Measurements from ENCODE around the gene CFAP74.

The CFAP74 gene

DNA sequence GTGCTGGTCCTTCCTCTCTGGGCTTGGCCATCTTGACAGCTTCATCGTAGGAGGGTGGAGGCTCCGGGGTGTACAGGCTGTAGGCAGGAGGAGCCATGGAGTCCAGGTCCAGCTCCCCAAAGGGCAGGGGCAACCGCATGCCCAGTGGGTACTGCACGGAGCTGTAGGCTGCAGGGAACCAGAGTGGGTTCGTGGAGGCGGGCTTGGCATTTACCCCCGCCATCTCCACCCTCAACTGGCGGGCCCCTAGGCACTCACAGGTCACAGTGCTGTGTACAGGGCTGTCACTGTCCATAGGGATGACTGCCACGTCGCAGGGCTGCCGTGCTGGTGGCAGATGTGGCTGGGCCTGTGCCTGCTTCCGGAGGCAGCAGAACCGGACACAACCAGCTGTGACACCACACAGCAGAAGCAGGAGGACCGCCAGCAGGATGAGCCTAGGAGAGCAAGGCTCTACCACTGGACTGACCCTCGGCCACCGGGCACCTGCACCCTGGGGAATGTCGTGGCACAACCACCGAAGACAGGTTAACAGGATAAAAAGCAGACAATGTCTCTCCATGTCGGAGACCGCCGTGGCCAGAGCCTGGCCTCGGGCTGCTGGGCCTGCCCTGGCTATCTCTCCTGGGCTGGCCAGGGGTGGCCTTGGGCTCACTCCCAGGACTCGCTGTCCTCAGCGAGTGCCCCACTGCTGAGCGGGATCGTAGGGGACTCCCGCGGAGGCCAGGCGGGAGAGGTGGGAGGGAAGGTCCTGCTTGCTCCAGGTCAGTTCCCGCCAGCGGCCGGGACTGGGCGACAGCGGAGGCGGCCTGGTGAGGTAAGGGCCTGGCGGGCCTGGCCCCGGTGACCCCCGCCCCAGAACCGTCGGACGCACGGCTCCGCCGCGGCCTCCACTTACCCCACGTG is 85.3 kb downstream of the CFAP74 start:
- DNase-seq (ENCODE audit: low spot score), result no peak
- no peak for FAIRE-seq

DNA sequence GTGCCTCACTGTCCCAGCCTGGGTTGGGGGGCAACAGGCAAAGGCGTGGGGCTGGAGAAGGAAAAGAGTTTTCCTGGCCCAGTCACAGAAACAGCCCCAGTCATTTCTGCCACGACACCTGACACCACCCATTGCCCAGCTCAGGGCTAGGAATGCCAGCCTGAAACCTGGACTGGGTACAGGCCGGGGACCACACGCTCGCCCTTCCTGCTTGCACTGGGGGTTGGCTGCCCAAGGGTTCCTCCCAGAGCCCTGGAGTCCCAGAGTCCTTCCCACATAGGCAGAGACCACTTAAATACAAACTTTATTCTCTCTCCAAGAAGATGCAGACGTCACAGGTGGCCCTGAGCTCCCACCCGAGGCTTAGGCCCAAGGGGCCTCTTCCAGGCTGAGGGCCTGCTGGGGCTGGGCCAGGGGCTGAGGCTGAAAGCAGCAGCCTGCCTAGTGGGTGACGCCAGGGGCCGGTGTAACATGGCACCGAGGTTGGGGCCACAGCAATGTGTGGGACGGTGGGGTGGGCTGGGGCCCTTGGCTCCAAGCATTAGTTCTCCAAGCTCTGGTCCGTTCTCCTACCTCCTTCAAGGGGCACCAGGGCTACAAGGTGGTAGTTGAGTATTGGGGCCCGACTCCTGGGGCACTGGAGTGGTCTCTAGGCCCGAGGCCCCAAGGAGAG is 86.1 kb downstream of the CFAP74 start:
- FAIRE-seq, result no peak
- no peak for DNase-seq (ENCODE audit: low spot score)

DNA sequence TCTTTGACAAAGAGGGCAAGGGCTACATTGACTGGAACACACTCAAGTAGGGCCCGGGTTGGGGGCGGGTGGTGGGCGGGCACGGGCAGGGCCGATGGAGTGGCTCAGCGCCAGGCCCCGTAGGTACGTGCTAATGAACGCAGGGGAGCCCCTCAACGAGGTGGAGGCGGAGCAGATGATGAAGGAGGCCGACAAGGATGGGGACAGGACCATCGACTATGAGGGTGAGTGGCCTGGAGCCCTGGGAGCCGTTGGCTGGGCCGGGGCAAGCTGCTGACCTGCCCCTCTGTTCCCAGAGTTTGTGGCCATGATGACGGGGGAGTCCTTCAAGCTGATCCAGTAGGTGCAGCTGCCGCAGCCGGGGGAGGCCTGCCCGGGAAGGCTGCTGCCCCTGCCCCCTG is 86.7 kb downstream of the CFAP74 start:
- DNase-seq (ENCODE audit: low spot score), result no peak
- no peak for FAIRE-seq

GRCh38 chr1:1915911-1916840 is 87.4 kb downstream of the CFAP74 start:
- FAIRE-seq (no peak), DNase-seq (ENCODE audit: low spot score) (no peak)

DNA sequence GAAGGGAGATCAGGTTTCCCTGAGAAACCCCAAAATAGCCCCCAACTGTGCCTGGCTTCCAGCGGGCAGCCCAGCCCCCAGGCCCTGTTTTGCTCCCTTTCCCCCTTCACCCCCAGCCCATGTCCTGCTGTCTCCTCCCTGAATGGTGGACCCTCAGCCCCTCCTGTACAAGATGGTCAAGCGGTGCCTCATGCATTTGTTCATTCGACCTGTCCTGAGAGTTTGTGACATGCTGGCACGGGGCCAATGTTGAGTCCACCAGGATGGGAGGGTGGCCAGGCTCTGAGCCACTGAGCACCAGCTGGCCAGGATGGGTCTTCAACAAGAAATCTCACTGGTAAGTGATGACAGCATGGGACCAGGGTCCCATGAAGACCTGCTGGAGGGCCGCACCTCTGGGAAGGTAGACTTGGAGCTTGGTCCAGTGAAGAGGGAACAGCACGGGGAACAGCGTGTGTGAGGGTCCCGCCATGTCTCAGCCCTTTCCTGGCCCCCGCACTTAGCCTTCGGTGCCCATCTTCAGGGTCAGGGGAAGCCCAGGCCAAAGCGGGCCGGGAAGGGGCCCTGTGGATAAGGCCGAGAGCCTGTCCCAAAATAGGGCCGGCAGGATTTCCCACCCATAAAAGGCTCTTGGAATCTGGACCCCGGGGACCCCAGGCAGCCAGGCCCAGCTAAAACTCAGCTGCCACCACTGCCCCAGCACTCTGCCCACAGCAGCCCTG is 88.5 kb downstream of the CFAP74 start, which contains the start of gene CALML6:
CALML6 (plus strand) TSS at position 290 of the 722 bp plus-strand sequence; CDS start at position 311, 21 bp downstream.
- FAIRE-seq (no peak), DNase-seq (ENCODE audit: low spot score) (no peak)

DNA sequence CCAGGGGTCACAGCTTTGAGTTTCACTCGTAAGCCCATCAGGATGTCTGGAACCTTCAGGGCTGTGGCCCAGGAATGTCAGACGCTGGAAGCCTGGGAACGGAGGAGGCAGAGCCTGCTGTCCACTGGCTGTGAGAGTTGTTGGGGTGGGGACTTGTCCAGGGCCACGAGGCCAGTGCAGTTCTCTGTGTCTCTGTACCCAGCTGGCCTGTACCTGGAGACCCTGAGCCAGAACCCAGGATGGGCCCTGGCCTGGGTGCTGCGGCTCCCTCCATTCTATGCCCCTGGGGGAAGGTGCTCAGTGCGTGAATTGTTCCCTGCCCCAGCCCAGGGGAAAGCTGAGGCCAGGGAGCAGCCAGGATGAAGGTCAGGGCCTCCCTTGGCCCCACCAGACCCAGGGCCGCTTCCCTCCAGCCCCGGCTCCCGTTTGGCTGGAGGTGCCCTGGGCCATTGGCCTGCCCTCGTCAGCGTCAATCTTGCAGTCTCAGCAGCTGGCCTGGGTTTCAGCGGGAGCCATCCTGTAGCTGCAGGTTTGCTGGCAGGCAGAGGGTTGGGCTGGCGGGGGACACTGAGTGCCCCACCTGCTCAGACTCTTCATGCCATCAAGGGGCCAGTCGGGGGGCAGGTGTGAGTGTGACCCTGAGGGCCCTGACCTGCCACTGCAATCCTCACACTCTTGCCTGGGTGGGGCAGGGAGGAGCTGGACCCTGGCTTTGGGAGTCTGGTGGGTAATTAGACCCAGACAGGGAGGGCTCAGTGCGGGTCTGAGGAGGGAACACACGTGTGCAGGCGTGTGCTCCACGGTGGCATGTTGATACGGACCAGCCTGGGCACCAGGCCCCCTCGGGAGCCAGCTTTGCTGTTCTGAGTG is 89.2 kb downstream of the CFAP74 start:
- no peak for FAIRE-seq
- no peak for DNase-seq (ENCODE audit: low spot score)

DNA sequence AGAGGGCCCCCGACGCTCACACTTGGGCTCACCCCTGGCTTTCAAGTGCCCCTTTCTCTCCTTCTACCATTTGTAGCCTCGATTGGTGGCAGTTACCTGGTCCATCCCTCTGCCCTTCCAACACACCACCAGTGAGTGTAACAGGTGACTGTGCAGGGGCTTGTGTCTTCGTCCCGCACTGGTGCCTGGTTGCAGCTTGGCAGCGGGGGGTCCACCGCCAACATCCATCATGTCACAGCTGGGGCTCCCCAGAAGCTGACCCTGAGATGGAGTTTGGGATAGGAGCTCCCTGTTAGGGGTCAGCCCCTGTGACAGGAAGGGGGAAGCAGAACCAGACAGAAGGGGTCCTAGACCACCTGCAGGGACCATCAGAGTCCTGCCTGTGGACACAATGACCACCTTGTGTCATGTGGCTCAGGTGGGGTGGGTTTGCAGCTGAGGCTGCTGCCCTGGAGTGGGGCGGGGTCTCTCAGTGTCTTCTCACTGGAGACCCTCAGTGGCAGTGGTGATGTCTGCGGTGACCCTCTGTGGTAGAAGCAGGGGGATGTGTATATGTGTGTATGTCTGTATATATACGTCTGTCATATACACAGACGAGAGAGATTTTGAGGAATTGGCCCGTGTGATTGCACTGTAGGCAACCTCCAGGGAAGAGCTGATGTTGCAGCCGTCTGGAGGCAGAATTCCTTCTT is 92.1 kb downstream of the CFAP74 start:
- DNase-seq (ENCODE audit: low spot score) (no peak), FAIRE-seq (no peak)

GRCh38 chr1:1910651-1911331 is 92.8 kb downstream of the CFAP74 start:
- FAIRE-seq (no peak), DNase-seq (ENCODE audit: low spot score) (no peak)

GRCh38 chr1:1910033-1910465 is 93.5 kb downstream of the CFAP74 start:
- no peak for DNase-seq (ENCODE audit: low spot score)
- FAIRE-seq, result no peak

- DNase-seq (ENCODE audit: low spot score), result peak; percentile 21
Observed at GRCh38 chr1:1908506-1908791, 95.1 kb downstream of the CFAP74 start.

GRCh38 chr1:1907098-1907736 is 96.4 kb downstream of the CFAP74 start:
- FAIRE-seq (no peak), DNase-seq (ENCODE audit: low spot score) (no peak)

More at GRCh38 chr1:1908506-1908791, 95.1 kb downstream of the CFAP74 start:
- FAIRE-seq, result no peak

- no peak for FAIRE-seq
- peak; percentile 72 for DNase-seq (ENCODE audit: low spot score)
Observed at GRCh38 chr1:1906185-1907097, 97.1 kb downstream of the CFAP74 start.

DNA sequence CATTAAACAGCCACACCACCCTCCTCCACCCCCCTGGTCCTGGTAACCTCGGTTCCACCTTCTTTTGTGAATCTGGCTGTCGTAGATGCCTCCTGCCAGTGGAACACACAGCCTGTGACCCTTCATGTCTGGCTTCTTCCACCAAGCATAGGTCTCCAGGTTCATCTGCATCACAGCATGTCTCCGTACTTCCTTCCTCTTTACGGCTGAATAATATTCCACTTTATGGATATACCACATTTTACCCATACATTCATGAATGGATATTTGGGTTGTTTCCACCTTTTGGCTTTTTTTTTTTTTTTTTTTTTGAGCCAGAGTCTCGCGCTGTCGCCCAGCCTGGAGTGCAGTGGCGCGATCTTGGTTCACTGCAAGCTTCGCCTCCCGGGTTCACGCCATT is 100.4 kb downstream of the CFAP74 start:
- DNase-seq (ENCODE audit: low spot score) (no peak), FAIRE-seq (no peak)

GRCh38 chr1:1901641-1902294 is 101.8 kb downstream of the CFAP74 start:
- FAIRE-seq (no peak), DNase-seq (ENCODE audit: low spot score) (no peak)

DNA sequence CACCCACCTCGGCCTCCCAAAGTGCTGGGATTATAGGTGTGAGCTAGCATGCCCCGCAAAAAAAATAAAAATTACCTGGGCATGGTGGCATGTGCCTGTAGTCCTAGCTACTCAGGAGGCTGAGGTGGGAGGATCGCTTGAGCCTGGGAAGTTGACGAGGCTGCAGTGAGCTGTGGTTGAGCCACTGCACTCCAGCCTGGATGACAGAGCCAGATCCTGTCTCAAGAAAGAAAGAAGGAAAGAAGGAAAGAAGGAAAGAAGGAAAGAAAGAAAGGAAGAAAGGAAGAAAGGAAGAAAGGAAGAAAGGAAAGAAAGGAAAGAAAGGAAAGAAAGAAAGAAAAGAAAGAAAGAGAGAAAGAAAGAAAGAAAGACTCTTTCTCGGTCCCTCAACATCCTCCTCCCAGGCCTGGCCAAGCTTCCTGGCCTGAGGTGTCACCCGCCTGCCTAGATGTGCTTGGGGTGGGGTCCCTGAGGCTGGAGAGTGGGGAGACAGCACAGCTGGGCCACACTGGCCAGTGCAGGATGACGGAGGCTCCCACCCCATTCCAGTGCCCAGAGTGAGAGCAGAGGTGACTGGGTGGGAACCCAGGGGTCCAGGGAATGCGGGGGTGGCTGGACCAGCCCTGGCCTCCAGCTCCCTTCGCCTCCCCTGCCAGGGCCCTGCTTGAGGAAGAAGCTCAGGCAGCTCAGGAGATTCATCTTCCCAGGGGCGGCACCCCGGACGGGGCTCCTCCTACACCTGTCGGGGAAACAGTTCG is 102.5 kb downstream of the CFAP74 start:
- DNase-seq (ENCODE audit: low spot score) (no peak), FAIRE-seq (no peak)

GRCh38 chr1:1899967-1900327 is 103.6 kb downstream of the CFAP74 start:
- DNase-seq (ENCODE audit: low spot score), result no peak
- FAIRE-seq, result no peak
